Liver (tissue), 9 donors: ENCODE measurements around the gene TMEM129. TPM values are rescaled to one million over a fixed set of nuclear protein-coding genes. Genes with fewer than 3 reads are reported as not detected.

Experiments used
- DNase-seq: peaks from one replicate; pipeline ENCODE4 v3.0.0-alpha.2; 2017; ENCODE audit warnings: low spot score
- H3K27ac ChIP-seq, 2 donors: one replicate each; pipeline ENCODE4 v1.7.0; 2013; ENCODE audit warnings: inconsistent platforms in 2 of 2, low read length in 2 of 2, control low read depth in 1 of 2, low read depth in 1 of 2, mild to moderate bottlenecking in 1 of 2
- H3K27me3 ChIP-seq, 4 donors: one replicate each; pipeline versions ENCODE4 v1.6.1 to v1.7.0; 2013; ENCODE audit warnings: low read length in 3 of 4, inconsistent platforms in 1 of 4, mild to moderate bottlenecking in 1 of 4, moderate library complexity in 1 of 4; ENCODE audit not compliant: control insufficient read depth in 4 of 4, insufficient read depth in 4 of 4
- H3K36me3 ChIP-seq, 4 donors: one replicate each; pipeline versions ENCODE4 v1.6.1 to v1.7.0; 2013; ENCODE audit warnings: low read length in 3 of 4, mild to moderate bottlenecking in 3 of 4, low read depth in 1 of 4, moderate library complexity in 1 of 4; ENCODE audit not compliant: control insufficient read depth in 4 of 4, insufficient read depth in 3 of 4
- H3K4me1 ChIP-seq, 4 donors: one replicate each; pipeline versions ENCODE4 v1.6.1 to v1.7.0; 2013; ENCODE audit warnings: low read length in 3 of 4, mild to moderate bottlenecking in 3 of 4, moderate library complexity in 1 of 4; ENCODE audit not compliant: control insufficient read depth in 4 of 4, insufficient read depth in 4 of 4
- H3K4me3 ChIP-seq, 3 donors: one replicate each; pipeline versions ENCODE4 v1.6.1 to v1.7.0; 2013; ENCODE audit warnings: low read length in 3 of 3, control low read depth in 1 of 3, low read depth in 1 of 3, mild to moderate bottlenecking in 1 of 3
- H3K9ac ChIP-seq, 2 donors: one replicate each; pipeline ENCODE4 v1.7.0; 2013; ENCODE audit warnings: low read length in 2 of 2, mild to moderate bottlenecking in 2 of 2, moderate library complexity in 2 of 2, control low read depth in 1 of 2, low read depth in 1 of 2
- H3K9me3 ChIP-seq, 4 donors: one replicate each; pipeline versions ENCODE4 v1.6.1 to v1.7.0; 2013; ENCODE audit warnings: low read length in 3 of 4; ENCODE audit not compliant: control insufficient read depth in 4 of 4
- EGR1 ChIP-seq, 2 donors: IDR thresholded peaks; 2 replicates each; pipeline ENCODE4 v1.6.1; 2016 to 2018; ENCODE audit warnings: antibody characterized with exemption in 2 of 2, low read depth in 2 of 2
- FOXA1 ChIP-seq: IDR thresholded peaks from 2 replicates; pipeline ENCODE4 v1.6.1; 2016; ENCODE audit warnings: antibody characterized with exemption
- FOXA2 ChIP-seq: IDR thresholded peaks from 2 replicates; pipeline ENCODE4 v1.6.1; 2016; ENCODE audit warnings: antibody characterized with exemption
- GABPA ChIP-seq, 2 donors: IDR thresholded peaks in 1 of 2; conservative IDR thresholded peaks in 1 of 2; 2 replicates each; pipeline ENCODE4 v1.6.1; 2016; ENCODE audit warnings: antibody characterized with exemption in 2 of 2, mild to moderate bottlenecking in 1 of 2, moderate library complexity in 1 of 2
- HNF4A ChIP-seq, 2 donors: conservative IDR thresholded peaks; 2 replicates each; pipeline ENCODE4 v1.6.1; 2016; ENCODE audit warnings: antibody characterized with exemption in 2 of 2, mild to moderate bottlenecking in 2 of 2
- HNF4G ChIP-seq: IDR thresholded peaks from 2 replicates; pipeline ENCODE4 v1.6.1; 2016; ENCODE audit warnings: antibody characterized with exemption
- JUND ChIP-seq, 2 donors: IDR thresholded peaks; 2 replicates each; pipeline ENCODE4 v1.6.1; 2016; ENCODE audit warnings: antibody characterized with exemption in 2 of 2
- NR2F2 ChIP-seq: IDR thresholded peaks from 2 replicates; pipeline ENCODE4 v1.6.1; 2016; ENCODE audit warnings: antibody characterized with exemption
- RAD21 ChIP-seq, 2 donors: IDR thresholded peaks; 2 replicates each; pipeline ENCODE4 v1.6.1; 2016; ENCODE audit warnings: antibody characterized with exemption in 2 of 2, mild to moderate bottlenecking in 2 of 2
- RXRA ChIP-seq, 2 donors: IDR thresholded peaks; 2 replicates each; pipeline ENCODE4 v1.6.1; 2017 to 2018; ENCODE audit warnings: antibody characterized with exemption in 2 of 2, mild to moderate bottlenecking in 1 of 2
- SP1 ChIP-seq: IDR thresholded peaks from 2 replicates; pipeline ENCODE4 v1.6.1; 2018; ENCODE audit warnings: antibody characterized with exemption, mild to moderate bottlenecking
- TAF1 ChIP-seq: conservative IDR thresholded peaks from 2 replicates; pipeline ENCODE4 v1.6.1; 2016; ENCODE audit warnings: antibody characterized with exemption, mild to moderate bottlenecking
- YY1 ChIP-seq: IDR thresholded peaks from 2 replicates; pipeline ENCODE4 v1.6.1; 2016; ENCODE audit warnings: antibody characterized with exemption, mild to moderate bottlenecking
- WGBS: extraction: QIAGEN DNeasy Blood & Tissue Kit; methylation state at CpG from one replicate; pipeline ENCODE4 v1.1.7; 2013; 5-methylcytosine and 5-hydroxymethylcytosine counted together
- polyA plus RNA-seq, 2 donors: library from polyadenylated mRNA; stranded (reverse) in 1 of 2; unstranded in 1 of 2; fragments of 200-250 nt in 1 of 2; fragments of >200 nt in 1 of 2; fragmentation: Nextera tagmentation in 1 of 2; extraction: Ambion mirVana in 1 of 2; gene quantifications; one replicate each; pipeline versions ENCODE4 v1.2.1 to v1.2.3, GENCODE V29; 2013 to 2015
- total RNA-seq, 2 donors: library from RNA; depleted of rRNA; stranded (reverse); fragments of >200 nt; gene quantifications; one replicate each; pipeline ENCODE4 v1.2.3, GENCODE V29; 2014
- TF ChIP-seq, protein P1 (sequence below): IDR thresholded peaks from 2 replicates; pipeline ENCODE4 v1.6.1; 2016; ENCODE audit warnings: antibody characterized with exemption
- TF ChIP-seq, protein P2 (sequence below): IDR thresholded peaks from 2 replicates; pipeline ENCODE4 v1.6.1; 2016; ENCODE audit warnings: antibody characterized with exemption
- TF ChIP-seq, protein P3 (sequence below): IDR thresholded peaks from 2 replicates; pipeline ENCODE4 v1.6.1; 2016; ENCODE audit warnings: antibody characterized with exemption, mild to moderate bottlenecking
- TF ChIP-seq, protein P4 (sequence below): IDR thresholded peaks from 2 replicates; pipeline ENCODE4 v1.6.1; 2016; ENCODE audit warnings: antibody characterized with exemption
- TF ChIP-seq, protein P5 (sequence below): fragments of 150-350 bp; IDR thresholded peaks from 2 replicates; pipeline ENCODE4 v1.5.1; 2017; ENCODE audit warnings: improper control_type of control experiment, low read depth, low read length; ENCODE audit not compliant: missing input control
- donor health status: healthy.
- donor health status: healthy.
- donor health status: healthy.
- donor health status: healthy.
- donor health status: healthy.

TMEM129 gene
- total and polyA plus RNA-seq, 4 donors, result 12.2 to 37.0 (median 21.8) TPM

DNA sequence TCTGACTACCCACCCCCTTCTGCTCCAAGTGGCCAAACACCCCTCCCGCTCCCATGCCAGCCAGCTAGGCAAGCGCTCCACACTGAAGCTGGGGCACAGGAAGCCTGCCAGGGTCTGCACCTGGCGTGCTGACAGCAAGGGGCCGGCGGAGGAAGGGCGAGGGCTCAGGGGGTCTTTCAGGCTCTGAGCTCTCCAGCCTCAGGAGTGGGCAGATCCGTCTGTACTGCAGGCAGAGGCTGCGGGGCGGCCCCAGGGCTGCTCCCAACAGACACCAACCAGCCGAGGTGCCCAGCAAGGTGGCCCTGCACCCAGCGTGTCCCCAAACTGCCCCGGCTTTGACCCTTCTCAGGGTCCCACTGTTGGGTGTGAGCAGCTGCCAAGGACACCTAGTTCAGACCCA, 51.9 kb downstream of the TMEM129 start:
- Histone ChIP-seq H3K36me3 (no peaks in the 10 kb centered on the region), H3K9me3 (no peaks in the 10 kb centered on the region), H3K9ac (no peak overlapping the region), H3K4me3 (no peak overlapping the region), H3K4me1 (no peaks in the 10 kb centered on the region), H3K27me3 (no peaks in the 10 kb centered on the region), H3K27ac (no peak overlapping the region)
- 96% methylated on average over 12 of the region's 12 CpGs for WGBS
- TF ChIP-seq, protein P1, sequence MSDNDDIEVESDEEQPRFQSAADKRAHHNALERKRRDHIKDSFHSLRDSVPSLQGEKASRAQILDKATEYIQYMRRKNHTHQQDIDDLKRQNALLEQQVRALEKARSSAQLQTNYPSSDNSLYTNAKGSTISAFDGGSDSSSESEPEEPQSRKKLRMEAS, result no peak
- no peak for TF ChIP-seq RXRA (IDR thresholded peaks at IDR 0.05)
- TF ChIP-seq HNF4A (conservative IDR thresholded peaks at IDR 0.05), result no peak
- no peak for TF ChIP-seq RAD21 (IDR thresholded peaks at IDR 0.05)
- TF ChIP-seq, protein P2, sequence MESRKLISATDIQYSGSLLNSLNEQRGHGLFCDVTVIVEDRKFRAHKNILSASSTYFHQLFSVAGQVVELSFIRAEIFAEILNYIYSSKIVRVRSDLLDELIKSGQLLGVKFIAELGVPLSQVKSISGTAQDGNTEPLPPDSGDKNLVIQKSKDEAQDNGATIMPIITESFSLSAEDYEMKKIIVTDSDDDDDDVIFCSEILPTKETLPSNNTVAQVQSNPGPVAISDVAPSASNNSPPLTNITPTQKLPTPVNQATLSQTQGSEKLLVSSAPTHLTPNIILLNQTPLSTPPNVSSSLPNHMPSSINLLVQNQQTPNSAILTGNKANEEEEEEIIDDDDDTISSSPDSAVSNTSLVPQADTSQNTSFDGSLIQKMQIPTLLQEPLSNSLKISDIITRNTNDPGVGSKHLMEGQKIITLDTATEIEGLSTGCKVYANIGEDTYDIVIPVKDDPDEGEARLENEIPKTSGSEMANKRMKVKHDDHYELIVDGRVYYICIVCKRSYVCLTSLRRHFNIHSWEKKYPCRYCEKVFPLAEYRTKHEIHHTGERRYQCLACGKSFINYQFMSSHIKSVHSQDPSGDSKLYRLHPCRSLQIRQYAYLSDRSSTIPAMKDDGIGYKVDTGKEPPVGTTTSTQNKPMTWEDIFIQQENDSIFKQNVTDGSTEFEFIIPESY, result no peak
- DNase-seq, result no peak

DNA sequence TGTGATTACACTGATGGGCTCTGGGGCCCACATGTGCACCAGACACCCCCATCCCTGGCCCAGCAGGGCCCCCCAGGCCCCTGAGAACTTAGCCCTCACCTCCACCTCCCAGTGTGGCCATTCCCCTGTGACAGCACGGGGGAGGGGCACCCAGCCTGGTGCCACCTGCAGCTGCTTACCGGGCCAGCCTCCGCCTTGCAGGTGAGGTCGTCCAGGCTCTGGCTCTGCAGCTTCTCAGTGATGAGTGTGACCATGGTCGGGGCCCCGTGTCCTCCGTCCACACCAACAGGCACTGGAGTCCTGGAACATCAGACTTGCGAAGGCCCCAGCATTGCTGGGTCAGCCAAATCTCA, 52.7 kb downstream of the TMEM129 start:
- 90% methylated on average over 8 of the region's 8 CpGs for WGBS
- DNase-seq, result no peak
- no peak overlapping the region for H3K27ac ChIP-seq
- TF ChIP-seq FOXA2 (no peak), FOXA1 (no peak), RAD21 (IDR thresholded peaks at IDR 0.05) (no peak), NR2F2 (no peak), SP1 (no peak), EGR1 (IDR thresholded peaks at IDR 0.05; ENCODE audit: low read depth in 2 of 2) (no peak), HNF4G (no peak), RXRA (IDR thresholded peaks at IDR 0.05) (no peak), GABPA (IDR thresholded peaks at IDR 0.05 in 1 of 2, conservative IDR thresholded peaks at IDR 0.05 in 1 of 2) (no peak), JUND (IDR thresholded peaks at IDR 0.05) (no peak), HNF4A (conservative IDR thresholded peaks at IDR 0.05) (no peak), TAF1 (no peak), YY1 (no peak)
- TF ChIP-seq, protein P1, result no peak
- TF ChIP-seq, protein P2, result no peak
- TF ChIP-seq, protein P3, sequence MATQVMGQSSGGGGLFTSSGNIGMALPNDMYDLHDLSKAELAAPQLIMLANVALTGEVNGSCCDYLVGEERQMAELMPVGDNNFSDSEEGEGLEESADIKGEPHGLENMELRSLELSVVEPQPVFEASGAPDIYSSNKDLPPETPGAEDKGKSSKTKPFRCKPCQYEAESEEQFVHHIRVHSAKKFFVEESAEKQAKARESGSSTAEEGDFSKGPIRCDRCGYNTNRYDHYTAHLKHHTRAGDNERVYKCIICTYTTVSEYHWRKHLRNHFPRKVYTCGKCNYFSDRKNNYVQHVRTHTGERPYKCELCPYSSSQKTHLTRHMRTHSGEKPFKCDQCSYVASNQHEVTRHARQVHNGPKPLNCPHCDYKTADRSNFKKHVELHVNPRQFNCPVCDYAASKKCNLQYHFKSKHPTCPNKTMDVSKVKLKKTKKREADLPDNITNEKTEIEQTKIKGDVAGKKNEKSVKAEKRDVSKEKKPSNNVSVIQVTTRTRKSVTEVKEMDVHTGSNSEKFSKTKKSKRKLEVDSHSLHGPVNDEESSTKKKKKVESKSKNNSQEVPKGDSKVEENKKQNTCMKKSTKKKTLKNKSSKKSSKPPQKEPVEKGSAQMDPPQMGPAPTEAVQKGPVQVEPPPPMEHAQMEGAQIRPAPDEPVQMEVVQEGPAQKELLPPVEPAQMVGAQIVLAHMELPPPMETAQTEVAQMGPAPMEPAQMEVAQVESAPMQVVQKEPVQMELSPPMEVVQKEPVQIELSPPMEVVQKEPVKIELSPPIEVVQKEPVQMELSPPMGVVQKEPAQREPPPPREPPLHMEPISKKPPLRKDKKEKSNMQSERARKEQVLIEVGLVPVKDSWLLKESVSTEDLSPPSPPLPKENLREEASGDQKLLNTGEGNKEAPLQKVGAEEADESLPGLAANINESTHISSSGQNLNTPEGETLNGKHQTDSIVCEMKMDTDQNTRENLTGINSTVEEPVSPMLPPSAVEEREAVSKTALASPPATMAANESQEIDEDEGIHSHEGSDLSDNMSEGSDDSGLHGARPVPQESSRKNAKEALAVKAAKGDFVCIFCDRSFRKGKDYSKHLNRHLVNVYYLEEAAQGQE, result no peak
- TF ChIP-seq, protein P4, sequence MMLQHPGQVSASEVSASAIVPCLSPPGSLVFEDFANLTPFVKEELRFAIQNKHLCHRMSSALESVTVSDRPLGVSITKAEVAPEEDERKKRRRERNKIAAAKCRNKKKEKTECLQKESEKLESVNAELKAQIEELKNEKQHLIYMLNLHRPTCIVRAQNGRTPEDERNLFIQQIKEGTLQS, result no peak
- TF ChIP-seq, protein P5, sequence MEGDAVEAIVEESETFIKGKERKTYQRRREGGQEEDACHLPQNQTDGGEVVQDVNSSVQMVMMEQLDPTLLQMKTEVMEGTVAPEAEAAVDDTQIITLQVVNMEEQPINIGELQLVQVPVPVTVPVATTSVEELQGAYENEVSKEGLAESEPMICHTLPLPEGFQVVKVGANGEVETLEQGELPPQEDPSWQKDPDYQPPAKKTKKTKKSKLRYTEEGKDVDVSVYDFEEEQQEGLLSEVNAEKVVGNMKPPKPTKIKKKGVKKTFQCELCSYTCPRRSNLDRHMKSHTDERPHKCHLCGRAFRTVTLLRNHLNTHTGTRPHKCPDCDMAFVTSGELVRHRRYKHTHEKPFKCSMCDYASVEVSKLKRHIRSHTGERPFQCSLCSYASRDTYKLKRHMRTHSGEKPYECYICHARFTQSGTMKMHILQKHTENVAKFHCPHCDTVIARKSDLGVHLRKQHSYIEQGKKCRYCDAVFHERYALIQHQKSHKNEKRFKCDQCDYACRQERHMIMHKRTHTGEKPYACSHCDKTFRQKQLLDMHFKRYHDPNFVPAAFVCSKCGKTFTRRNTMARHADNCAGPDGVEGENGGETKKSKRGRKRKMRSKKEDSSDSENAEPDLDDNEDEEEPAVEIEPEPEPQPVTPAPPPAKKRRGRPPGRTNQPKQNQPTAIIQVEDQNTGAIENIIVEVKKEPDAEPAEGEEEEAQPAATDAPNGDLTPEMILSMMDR, result no peak
- H3K27me3 ChIP-seq, result no peaks in the 10 kb centered on the region
- no peaks in the 10 kb centered on the region for H3K4me1 ChIP-seq
- no peak overlapping the region for H3K9ac ChIP-seq
- H3K36me3 ChIP-seq, result no peaks in the 10 kb centered on the region
- no peak overlapping the region for H3K4me3 ChIP-seq
- H3K9me3 ChIP-seq, result no peaks in the 10 kb centered on the region
